ENCODE results near the gene RAB20. TPM values are rescaled to one million over a fixed set of nuclear protein-coding genes. Genes with fewer than 3 reads are reported as not detected.

The RAB20 gene
- polyA plus RNA-seq, 1 donor from 2014 or later: not detected

DNA sequence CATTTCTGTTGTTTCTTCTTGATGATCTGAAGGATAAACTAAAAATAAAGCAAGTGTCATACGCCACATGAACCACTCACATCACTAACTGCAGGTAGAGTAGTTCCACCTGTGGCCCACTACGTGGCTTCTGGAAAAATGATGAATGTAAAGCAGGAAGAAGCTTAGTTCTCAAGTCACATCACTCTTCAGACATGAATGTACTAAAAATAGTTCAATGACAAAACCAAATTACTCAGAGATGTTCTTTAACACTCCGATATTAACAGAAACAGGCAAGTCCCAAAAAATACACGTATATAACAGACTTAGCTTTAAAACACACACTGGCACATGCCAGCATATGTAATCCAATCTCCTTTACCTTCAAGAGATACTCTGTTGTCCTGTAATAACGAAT, 21.6 kb downstream of the RAB20 start:
- Histone ChIP-seq H3K4me2 (ENCODE audit: low read length) (no peak overlapping the region), H3K4me3 (ENCODE audit: low read length) (no peak overlapping the region), H3K27me3 (ENCODE audit: insufficient read depth, low read depth, low read length) (no peaks in the 10 kb centered on the region), H3K9me3 (ENCODE audit: low read length) (no peaks in the 10 kb centered on the region), H2AFZ (ENCODE audit: low read depth, low read length) (no peak overlapping the region), H3K79me2 (replicated peaks; ENCODE audit: insufficient read depth, low read length) (no peaks in the 10 kb centered on the region), H3K36me3 (ENCODE audit: insufficient read depth, low read length) (no peaks in the 10 kb centered on the region), H3K27ac (ENCODE audit: low read length) (no peak overlapping the region), H4K20me1 (ENCODE audit: insufficient read depth) (no peaks in the 10 kb centered on the region), H3K9ac (ENCODE audit: low read length) (no peak overlapping the region), H3F3A (ENCODE audit: insufficient read depth, low read length, poor library complexity, severe bottlenecking) (no peaks in the 10 kb centered on the region), H3K9me2 (ENCODE audit: insufficient read depth, low read length) (no peaks in the 10 kb centered on the region)
- TF ChIP-seq, protein P1, sequence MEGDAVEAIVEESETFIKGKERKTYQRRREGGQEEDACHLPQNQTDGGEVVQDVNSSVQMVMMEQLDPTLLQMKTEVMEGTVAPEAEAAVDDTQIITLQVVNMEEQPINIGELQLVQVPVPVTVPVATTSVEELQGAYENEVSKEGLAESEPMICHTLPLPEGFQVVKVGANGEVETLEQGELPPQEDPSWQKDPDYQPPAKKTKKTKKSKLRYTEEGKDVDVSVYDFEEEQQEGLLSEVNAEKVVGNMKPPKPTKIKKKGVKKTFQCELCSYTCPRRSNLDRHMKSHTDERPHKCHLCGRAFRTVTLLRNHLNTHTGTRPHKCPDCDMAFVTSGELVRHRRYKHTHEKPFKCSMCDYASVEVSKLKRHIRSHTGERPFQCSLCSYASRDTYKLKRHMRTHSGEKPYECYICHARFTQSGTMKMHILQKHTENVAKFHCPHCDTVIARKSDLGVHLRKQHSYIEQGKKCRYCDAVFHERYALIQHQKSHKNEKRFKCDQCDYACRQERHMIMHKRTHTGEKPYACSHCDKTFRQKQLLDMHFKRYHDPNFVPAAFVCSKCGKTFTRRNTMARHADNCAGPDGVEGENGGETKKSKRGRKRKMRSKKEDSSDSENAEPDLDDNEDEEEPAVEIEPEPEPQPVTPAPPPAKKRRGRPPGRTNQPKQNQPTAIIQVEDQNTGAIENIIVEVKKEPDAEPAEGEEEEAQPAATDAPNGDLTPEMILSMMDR (IDR thresholded peaks at IDR 0.05; ENCODE audit: poor library complexity, severe bottlenecking): no peak

DNA sequence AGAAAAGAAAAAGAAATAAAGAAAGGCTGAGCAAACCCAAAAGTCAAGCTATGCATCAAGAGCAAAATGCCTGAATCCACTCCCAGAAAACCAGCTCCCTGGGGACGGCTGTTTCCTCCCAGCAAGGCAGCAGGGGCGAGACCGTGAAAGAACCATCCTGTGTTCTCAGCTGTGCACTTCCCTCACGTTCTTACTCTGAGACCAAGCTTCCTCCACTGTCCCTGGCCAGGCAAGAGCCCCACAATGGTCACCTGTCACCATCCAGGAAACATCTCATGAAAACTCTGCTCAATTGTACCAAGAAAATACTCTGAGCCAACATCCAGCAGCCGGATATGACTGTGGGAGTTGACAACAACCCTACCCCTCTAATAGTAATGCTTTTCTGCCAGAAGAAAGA, 22.9 kb downstream of the RAB20 start:
- H3K9me3 ChIP-seq (ENCODE audit: low read length): no peaks in the 10 kb centered on the region
- H3K36me3 ChIP-seq (ENCODE audit: insufficient read depth, low read length): no peaks in the 10 kb centered on the region
- H3K9ac ChIP-seq (ENCODE audit: low read length): no peak overlapping the region
- no peak overlapping the region for H2AFZ ChIP-seq (ENCODE audit: low read depth, low read length)
- no peaks in the 10 kb centered on the region for H3K79me2 ChIP-seq (replicated peaks; ENCODE audit: insufficient read depth, low read length)
- TF ChIP-seq, protein P2, sequence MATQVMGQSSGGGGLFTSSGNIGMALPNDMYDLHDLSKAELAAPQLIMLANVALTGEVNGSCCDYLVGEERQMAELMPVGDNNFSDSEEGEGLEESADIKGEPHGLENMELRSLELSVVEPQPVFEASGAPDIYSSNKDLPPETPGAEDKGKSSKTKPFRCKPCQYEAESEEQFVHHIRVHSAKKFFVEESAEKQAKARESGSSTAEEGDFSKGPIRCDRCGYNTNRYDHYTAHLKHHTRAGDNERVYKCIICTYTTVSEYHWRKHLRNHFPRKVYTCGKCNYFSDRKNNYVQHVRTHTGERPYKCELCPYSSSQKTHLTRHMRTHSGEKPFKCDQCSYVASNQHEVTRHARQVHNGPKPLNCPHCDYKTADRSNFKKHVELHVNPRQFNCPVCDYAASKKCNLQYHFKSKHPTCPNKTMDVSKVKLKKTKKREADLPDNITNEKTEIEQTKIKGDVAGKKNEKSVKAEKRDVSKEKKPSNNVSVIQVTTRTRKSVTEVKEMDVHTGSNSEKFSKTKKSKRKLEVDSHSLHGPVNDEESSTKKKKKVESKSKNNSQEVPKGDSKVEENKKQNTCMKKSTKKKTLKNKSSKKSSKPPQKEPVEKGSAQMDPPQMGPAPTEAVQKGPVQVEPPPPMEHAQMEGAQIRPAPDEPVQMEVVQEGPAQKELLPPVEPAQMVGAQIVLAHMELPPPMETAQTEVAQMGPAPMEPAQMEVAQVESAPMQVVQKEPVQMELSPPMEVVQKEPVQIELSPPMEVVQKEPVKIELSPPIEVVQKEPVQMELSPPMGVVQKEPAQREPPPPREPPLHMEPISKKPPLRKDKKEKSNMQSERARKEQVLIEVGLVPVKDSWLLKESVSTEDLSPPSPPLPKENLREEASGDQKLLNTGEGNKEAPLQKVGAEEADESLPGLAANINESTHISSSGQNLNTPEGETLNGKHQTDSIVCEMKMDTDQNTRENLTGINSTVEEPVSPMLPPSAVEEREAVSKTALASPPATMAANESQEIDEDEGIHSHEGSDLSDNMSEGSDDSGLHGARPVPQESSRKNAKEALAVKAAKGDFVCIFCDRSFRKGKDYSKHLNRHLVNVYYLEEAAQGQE (IDR thresholded peaks at IDR 0.05; ENCODE audit: borderline replicate concordance): no peak
- TF ChIP-seq RAD21 (conservative IDR thresholded peaks at IDR 0.05) (no peak), SMC3 (conservative IDR thresholded peaks at IDR 0.05; ENCODE audit: poor library complexity) (no peak), MXI1 (conservative IDR thresholded peaks at IDR 0.05; ENCODE audit: poor library complexity, severe bottlenecking) (no peak), TAF1 (IDR thresholded peaks at IDR 0.05; ENCODE audit: low read depth) (no peak), POLR2AphosphoS5 (IDR thresholded peaks at IDR 0.05) (no peak), EZH2 (IDR thresholded peaks at IDR 0.05; ENCODE audit: borderline replicate concordance, insufficient read depth, low read length, poor library complexity, severe bottlenecking) (no peak), EP300 (conservative IDR thresholded peaks at IDR 0.05; ENCODE audit: poor library complexity, severe bottlenecking) (no peak)
- TF ChIP-seq, protein P1 (IDR thresholded peaks at IDR 0.05; ENCODE audit: poor library complexity, severe bottlenecking): no peak
- no peaks in the 10 kb centered on the region for H4K20me1 ChIP-seq (ENCODE audit: insufficient read depth)
- H3K27me3 ChIP-seq (ENCODE audit: insufficient read depth, low read depth, low read length): no peaks in the 10 kb centered on the region
- no peak overlapping the region for H3K4me3 ChIP-seq (ENCODE audit: low read length)
- no peak overlapping the region for H3K4me2 ChIP-seq (ENCODE audit: low read length)
- no peaks in the 10 kb centered on the region for H3F3A ChIP-seq (ENCODE audit: insufficient read depth, low read length, poor library complexity, severe bottlenecking)
- H3K9me2 ChIP-seq (ENCODE audit: insufficient read depth, low read length): no peaks in the 10 kb centered on the region
- H3K27ac ChIP-seq (ENCODE audit: low read length): no peak overlapping the region
